Skeletal muscle satellite cell (primary cell): ENCODE data around the gene TTC17.
"Not testable (repeated sequence)": the region's sequence is repeated elsewhere in the genome, so short reads cannot be mapped to it uniquely, and the experiment has no call there.

ENCODE experiments used
- H3K27me3 ChIP-seq: 2 replicates; pipeline ENCODE4 v1.7.0; 2013; ENCODE audit warnings: low read length; ENCODE audit not compliant: control insufficient read depth, insufficient read depth
- H3K36me3 ChIP-seq: 2 replicates; pipeline ENCODE4 v1.7.0; 2013; ENCODE audit warnings: mild to moderate bottlenecking, control low read depth, low read length; ENCODE audit not compliant: insufficient read depth
- H3K4me1 ChIP-seq: 2 replicates; pipeline ENCODE4 v1.7.0; 2013; ENCODE audit warnings: low read length; ENCODE audit not compliant: control insufficient read depth, insufficient read depth
- H3K4me2 ChIP-seq: 2 replicates; pipeline ENCODE4 v1.7.0; 2013; ENCODE audit warnings: mild to moderate bottlenecking, low read length
- H3K4me3 ChIP-seq: 2 replicates; pipeline ENCODE4 v1.7.0; 2013; ENCODE audit warnings: low read length
- H3K9ac ChIP-seq: 2 replicates; pipeline ENCODE4 v1.7.0; 2013; ENCODE audit warnings: mild to moderate bottlenecking, low read depth, low read length, moderate library complexity
- H3K9me3 ChIP-seq: replicated peaks from 2 replicates; pipeline ENCODE4 v1.7.0; 2013; ENCODE audit warnings: mild to moderate bottlenecking, control low read depth, low read length

The TTC17 gene

GRCh38 chr11:43418197-43418596, 59.5 kb downstream of the TTC17 start:
- H3K9ac ChIP-seq, result no peak overlapping the region
- H3K4me3 ChIP-seq, result no peak overlapping the region
- H3K9me3 ChIP-seq, result no peaks in the 10 kb centered on the region
- H3K36me3 ChIP-seq, result peaks cover 13% of the 10 kb centered on the region
- H3K4me1 ChIP-seq, result no peaks in the 10 kb centered on the region
- no peaks in the 10 kb centered on the region for H3K27me3 ChIP-seq
- no peak overlapping the region for H3K4me2 ChIP-seq

- no peak overlapping the region for H3K4me3 ChIP-seq
- H3K27me3 ChIP-seq, result no peaks in the 10 kb centered on the region
- no peaks in the 10 kb centered on the region for H3K4me1 ChIP-seq
- no peaks in the 10 kb centered on the region for H3K9me3 ChIP-seq
- H3K36me3 ChIP-seq, result peaks cover 11% of the 10 kb centered on the region
- H3K9ac ChIP-seq, result no peak overlapping the region
- no peak overlapping the region for H3K4me2 ChIP-seq
These were observed 60.7 kb downstream of the TTC17 start for GRCh38 chr11:43419460-43419859.

- H3K4me1 ChIP-seq, result no peaks in the 10 kb centered on the region
- H3K9me3 ChIP-seq, result no peaks in the 10 kb centered on the region
- H3K36me3 ChIP-seq, result peaks cover 11% of the 10 kb centered on the region
- no peak overlapping the region for H3K9ac ChIP-seq
- H3K4me2 ChIP-seq, result no peak overlapping the region
- no peaks in the 10 kb centered on the region for H3K27me3 ChIP-seq
- H3K4me3 ChIP-seq, result no peak overlapping the region
These were observed 69.3 kb downstream of the TTC17 start for GRCh38 chr11:43427971-43428370.

DNA sequence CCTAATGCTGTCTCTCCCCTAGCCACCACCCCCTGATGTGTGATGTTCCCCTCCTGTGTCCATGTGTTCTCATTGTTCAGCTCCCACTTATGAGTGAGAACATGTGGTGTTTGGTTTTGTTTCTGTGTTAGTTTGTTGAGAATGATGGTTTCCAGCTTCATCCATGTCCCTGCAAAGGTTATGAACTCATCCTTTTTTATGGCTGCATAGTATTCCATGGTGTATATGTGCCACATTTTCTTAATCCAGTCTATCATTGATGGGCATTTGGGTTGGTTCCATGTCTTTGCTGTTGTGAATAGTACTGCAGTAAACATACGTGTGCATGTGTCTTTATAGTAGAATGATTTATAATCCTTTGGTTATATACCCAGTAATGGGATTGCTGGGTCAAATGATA, 72.2 kb downstream of the TTC17 start:
- not testable (repeated sequence) for H3K9me3 ChIP-seq, H3K4me1 ChIP-seq

DNA sequence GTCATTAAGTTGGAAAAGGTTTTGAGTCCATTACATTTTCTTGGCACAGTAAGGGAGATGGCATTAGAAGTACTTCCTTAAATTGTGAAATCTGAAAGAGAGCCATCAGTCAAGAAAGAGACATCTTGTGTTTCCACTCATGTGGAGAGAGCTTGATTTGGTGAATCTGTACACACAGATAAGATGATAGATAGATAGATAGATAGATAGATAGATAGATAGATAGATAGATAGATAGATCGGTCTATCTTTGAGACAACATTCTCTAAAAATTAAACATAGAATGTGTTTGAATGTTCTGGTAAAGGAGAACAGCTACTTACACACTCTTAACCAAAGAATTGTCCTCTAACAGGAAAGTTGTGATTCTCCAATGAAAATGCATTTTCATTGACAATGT, 76.2 kb downstream of the TTC17 start:
- H3K27me3 ChIP-seq, result no peaks in the 10 kb centered on the region
- H3K4me2 ChIP-seq, result no peak overlapping the region
- no peaks in the 10 kb centered on the region for H3K4me1 ChIP-seq
- no peak overlapping the region for H3K4me3 ChIP-seq
- peaks cover 13% of the 10 kb centered on the region for H3K36me3 ChIP-seq
- H3K9me3 ChIP-seq, result no peaks in the 10 kb centered on the region
- H3K9ac ChIP-seq, result no peak overlapping the region

More for the DNA sequence above, 72.2 kb downstream of the TTC17 start:
- peaks cover 11% of the 10 kb centered on the region for H3K36me3 ChIP-seq
- not testable (repeated sequence) for H3K27me3 ChIP-seq, H3K4me3 ChIP-seq, H3K4me2 ChIP-seq, H3K9ac ChIP-seq

DNA sequence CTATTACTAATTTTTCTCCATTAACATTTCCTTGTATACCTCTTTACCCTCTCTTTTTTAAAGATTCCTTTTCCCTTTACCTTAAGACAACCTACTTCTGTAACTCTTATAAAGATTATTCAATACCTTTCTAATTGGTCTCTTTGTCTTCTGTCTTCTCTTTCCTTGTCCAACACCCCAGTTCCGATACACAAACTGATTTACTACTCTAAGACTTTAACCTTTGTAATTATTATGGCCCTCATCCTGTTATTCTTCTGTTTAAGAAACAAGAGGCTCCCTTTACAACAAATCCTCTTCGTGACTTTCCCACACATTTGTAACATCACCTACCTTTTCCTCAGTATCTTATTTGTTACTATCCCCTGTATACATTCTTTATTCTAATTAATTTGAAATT, 81.8 kb downstream of the TTC17 start:
- no peak overlapping the region for H3K4me3 ChIP-seq
- no peaks in the 10 kb centered on the region for H3K4me1 ChIP-seq
- H3K9me3 ChIP-seq, result no peaks in the 10 kb centered on the region
- no peaks in the 10 kb centered on the region for H3K27me3 ChIP-seq
- H3K36me3 ChIP-seq, result peaks cover 49% of the 10 kb centered on the region
- no peak overlapping the region for H3K4me2 ChIP-seq
- H3K9ac ChIP-seq, result no peak overlapping the region

GRCh38 chr11:43443811-43444210, 85.1 kb downstream of the TTC17 start:
- Histone ChIP-seq H3K4me1 (no peaks in the 10 kb centered on the region), H3K36me3 (peaks cover 65% of the 10 kb centered on the region), H3K4me3 (no peak overlapping the region), H3K27me3 (no peaks in the 10 kb centered on the region), H3K4me2 (no peak overlapping the region), H3K9me3 (no peaks in the 10 kb centered on the region), H3K9ac (no peak overlapping the region)

DNA sequence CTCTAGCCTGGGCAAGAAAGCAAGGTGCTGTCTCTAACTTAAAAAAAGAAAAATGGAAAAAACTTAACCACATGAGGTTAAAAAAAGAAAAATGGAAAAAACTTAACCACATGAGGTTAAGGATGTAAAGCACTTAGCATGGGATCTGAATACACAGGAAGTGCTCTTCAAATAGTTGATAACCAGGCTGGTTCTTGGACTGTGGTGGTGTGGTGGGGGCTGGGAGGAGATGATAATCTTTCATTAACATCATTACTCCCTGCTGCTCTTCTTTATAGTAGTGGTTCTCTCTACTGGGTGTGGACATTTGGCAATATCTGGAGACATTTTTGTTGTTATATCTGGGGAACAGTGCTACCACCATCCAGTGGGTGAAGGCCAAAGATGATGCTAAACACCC, 88.4 kb downstream of the TTC17 start:
- Histone ChIP-seq H3K9ac (no peak overlapping the region), H3K4me3 (no peak overlapping the region), H3K4me1 (no peaks in the 10 kb centered on the region), H3K27me3 (no peaks in the 10 kb centered on the region), H3K9me3 (no peaks in the 10 kb centered on the region), H3K4me2 (no peak overlapping the region), H3K36me3 (peaks cover 75% of the 10 kb centered on the region)

GRCh38 chr11:43458486-43458885, 99.8 kb downstream of the TTC17 start:
- Histone ChIP-seq H3K9me3 (no peaks in the 10 kb centered on the region), H3K4me2 (no peak overlapping the region), H3K4me1 (no peaks in the 10 kb centered on the region), H3K4me3 (no peak overlapping the region), H3K36me3 (peaks cover 39% of the 10 kb centered on the region), H3K9ac (no peak overlapping the region), H3K27me3 (no peaks in the 10 kb centered on the region)

DNA sequence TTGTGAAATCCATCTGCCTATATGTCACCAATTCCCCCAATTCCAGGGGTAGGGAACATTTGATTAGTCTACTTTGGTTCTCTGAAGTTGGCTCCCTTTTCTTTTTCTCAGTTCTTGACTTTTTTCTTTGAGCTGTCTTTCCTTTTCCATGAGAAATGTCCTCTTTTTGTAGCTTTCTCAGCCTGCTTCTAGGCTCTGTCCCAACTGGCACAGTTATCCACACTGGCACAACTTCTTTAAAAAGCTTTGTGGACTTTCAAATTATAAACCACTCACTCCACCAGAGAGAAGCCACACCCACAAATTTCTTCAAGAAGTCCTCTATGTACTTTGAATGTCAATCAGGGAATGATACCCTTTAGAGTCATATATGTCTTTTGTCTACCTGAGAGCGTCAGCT, 100.5 kb downstream of the TTC17 start:
- Histone ChIP-seq H3K9ac (no peak overlapping the region), H3K36me3 (peaks cover 39% of the 10 kb centered on the region)

DNA sequence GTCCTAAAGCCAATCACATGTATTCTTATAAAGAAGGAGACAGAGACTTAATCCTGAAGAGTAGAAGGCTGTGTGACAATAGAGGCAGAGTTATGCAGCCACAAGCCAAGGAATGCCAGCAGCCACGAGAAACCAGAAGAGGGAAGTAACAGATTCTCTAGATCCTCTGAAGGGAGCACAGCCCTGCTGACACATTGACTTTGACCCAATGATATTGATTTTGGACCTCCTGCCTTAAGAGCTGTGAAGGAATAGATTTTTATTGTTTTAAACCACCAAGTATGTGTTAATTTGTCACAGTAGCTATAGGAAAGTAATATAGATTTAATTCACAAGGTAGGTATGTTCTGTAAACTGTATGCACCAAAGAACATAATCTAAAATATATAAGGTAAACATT, 103.6 kb downstream of the TTC17 start:
- Histone ChIP-seq H3K4me3 (no peak overlapping the region), H3K9me3 (no peaks in the 10 kb centered on the region), H3K4me1 (no peaks in the 10 kb centered on the region), H3K4me2 (no peak overlapping the region), H3K9ac (no peak overlapping the region), H3K27me3 (no peaks in the 10 kb centered on the region), H3K36me3 (peaks cover 50% of the 10 kb centered on the region)

More for the DNA sequence above, 100.5 kb downstream of the TTC17 start:
- H3K27me3 ChIP-seq, result no peaks in the 10 kb centered on the region
- H3K4me2 ChIP-seq, result no peak overlapping the region
- H3K9me3 ChIP-seq, result no peaks in the 10 kb centered on the region
- H3K4me3 ChIP-seq, result no peak overlapping the region
- H3K4me1 ChIP-seq, result no peaks in the 10 kb centered on the region

- Histone ChIP-seq H3K9ac (no peak overlapping the region), H3K27me3 (no peaks in the 10 kb centered on the region), H3K4me3 (no peak overlapping the region), H3K4me2 (no peak overlapping the region), H3K9me3 (no peaks in the 10 kb centered on the region), H3K36me3 (peaks cover 33% of the 10 kb centered on the region), H3K4me1 (no peaks in the 10 kb centered on the region)
These were observed 109.2 kb downstream of the TTC17 start for GRCh38 chr11:43467958-43468357.
